ENCODE data around the gene SLX9. TPM values are rescaled to one million over a fixed set of nuclear protein-coding genes. Genes with fewer than 3 reads are reported as not detected.
"Not testable (repeated sequence)": the region's sequence is repeated elsewhere in the genome, so short reads cannot be mapped to it uniquely, and the experiment has no call there.

SLX9 gene
- polyA plus RNA-seq, 12 donors: 12.8 to 34.5 (median 15.4) TPM; not detected in 1

- DNase-seq: no peak
Measured at GRCh38 chr21:45014747-45015468, 75.1 kb downstream of the SLX9 start.

DNA sequence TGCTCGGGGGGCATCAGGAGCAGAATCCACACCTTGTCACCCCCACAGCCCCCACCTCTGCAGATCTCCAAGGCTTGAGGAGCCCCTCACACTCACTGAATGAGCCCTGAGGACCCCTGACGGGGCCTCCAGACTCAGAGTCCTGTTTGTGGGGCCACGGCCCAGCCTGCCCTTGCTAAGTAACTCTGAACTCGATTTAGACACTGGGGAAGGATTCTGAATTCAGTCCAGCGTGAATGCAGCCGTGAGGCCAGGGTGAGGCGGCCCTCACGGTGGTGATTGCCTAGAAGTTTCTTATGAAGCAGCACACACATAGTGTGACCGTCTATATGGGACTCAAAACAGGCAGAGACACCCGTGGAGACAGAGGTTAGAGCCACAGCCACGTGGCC lies 75.6 kb downstream of the SLX9 start:
- DNase-seq: no peak

GRCh38 chr21:45016031-45016405 lies 76.2 kb downstream of the SLX9 start:
- DNase-seq: no peak

- no peak for DNase-seq
Measured at GRCh38 chr21:45016406-45017038, 76.7 kb downstream of the SLX9 start.

- no peak for DNase-seq
Measured at GRCh38 chr21:45017039-45017960, 77.5 kb downstream of the SLX9 start.

GRCh38 chr21:45018131-45019075 lies 78.6 kb downstream of the SLX9 start:
- no peak for DNase-seq

DNA sequence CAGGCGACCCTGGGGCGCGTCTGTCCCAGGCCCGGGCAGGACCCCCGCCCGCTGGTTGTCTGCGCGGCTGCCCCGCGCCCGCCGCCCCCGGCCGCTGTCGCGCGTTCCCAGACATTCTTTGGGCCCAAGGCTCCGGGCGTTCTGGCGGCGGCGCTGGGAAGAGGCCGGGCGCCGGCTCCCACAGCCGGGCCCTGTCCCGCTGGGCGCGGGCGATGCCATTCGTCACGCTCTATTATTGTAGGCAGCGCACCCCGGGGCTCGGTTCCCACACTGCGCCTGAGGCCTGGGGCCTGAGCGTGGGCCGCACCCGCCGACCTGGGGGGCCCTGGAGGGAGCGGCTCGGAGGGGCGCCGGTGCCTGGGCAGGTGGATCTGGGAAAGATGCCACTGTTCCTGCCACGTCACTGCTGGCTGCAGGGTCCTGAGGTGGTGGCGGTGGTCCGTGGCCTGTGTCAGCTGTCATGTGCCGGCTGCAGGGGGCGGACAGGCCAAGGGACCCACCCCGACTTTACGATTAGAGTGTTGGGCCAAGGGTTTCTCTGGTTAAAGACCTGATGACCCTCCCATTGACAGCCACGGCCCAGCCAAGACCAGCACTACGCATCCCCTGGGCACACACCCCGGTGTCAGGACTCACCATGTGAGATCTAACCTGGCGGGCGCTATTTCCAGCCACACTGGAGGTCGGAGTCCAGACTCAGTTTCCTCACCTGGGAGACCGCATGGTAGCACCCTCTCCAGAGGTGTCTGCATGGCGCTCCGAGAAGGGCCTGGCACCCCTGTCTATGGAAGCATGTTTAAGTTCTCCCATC lies 79.5 kb downstream of the SLX9 start:
- DNase-seq: no peak

- no peak for DNase-seq
Measured at GRCh38 chr21:45019887-45020537, 80.2 kb downstream of the SLX9 start.

- no peak for DNase-seq
Measured at GRCh38 chr21:45020629-45021427, 81.0 kb downstream of the SLX9 start.

DNA sequence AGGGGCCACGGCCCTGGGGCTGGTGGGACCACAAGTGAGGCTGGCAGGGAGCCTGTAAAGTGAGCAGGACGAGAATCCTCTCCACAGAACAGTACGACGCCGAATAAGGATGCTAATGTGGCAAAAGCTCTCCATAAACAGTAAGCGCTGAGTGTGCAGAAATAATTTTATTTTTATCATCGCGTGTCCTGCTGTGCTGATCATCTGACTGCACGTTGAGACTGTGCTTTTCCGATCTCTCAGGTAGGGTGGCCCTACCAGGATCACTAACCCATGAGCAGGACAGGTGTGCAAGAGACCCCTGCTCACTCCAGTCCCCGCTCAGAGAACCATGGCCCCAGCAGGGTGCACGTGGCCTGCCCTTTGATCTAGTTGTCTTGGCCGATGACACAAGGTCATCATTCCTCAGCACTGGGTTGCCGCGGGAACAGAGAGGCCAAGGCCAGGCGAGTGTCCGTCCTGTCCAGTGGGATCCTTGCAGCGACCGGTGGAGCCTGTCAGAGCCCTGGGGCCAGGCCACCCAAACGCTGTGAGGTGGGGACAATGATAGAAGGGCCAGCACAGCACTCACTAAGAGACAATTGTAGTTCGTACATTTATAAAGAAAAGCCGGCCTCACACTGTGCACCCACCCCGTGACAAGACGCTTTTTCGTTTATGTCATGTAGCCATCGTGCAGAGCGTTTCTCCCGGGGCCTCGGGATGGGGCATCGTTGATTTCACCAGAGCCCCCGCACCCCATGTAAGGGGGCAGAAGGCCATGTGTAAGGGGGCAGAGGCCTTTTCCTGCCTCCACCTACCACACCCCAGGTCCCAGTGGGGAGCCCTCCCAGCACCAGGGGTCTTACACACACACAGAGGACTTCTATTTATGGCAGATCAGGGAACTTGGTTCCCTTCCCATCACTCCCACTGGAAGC lies 81.9 kb downstream of the SLX9 start:
- DNase-seq: no peak

- no peak for DNase-seq
Measured at GRCh38 chr21:45022348-45022675, 82.5 kb downstream of the SLX9 start.

GRCh38 chr21:45022736-45023135 lies 82.9 kb downstream of the SLX9 start:
- DNase-seq: no peak

GRCh38 chr21:45024516-45024915 lies 84.7 kb downstream of the SLX9 start:
- DNase-seq: not testable (repeated sequence)

DNA sequence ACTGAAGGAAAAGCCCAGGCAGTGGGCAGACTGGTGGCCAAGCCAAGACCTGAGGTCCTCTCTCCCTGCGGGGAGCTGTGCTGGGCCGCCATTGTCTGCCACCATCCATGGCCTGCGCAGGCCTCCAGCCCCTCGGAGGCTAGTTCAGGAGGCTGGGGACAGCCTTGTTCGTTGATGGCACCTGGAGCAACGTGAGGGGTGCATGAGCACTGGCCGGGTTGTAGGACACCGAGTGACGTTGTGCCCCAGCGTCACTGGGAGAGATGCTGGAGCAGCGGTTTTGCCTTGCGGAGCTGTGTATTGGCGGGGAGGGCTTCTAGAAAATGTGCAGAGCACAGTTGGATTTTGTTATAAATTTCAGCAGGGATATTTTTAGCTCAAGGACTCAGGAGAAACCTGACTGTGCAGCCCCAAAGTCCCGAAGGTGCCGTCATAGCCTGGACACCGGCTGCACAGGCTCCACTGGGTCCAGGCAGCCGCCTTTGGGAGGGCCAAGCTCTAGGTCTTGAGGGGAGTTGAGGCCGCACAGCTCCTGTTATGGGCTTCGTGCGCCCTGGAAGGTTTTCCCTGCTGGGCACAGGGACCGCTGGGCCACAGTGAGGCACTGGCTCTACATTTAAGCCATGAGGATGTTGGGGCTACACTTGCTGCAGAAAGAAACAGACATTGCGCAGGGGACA lies 86.4 kb downstream of the SLX9 start:
- DNase-seq: no peak
